GM23338 (cell line): Measurements from ENCODE around the gene RND3. TPM values are rescaled to one million over a fixed set of nuclear protein-coding genes. Genes with fewer than 3 reads are reported as not detected.
A peak's percentile ranks its signal among the peaks of the same experiment; 100 is the strongest.

Source experiments
- ATAC-seq: fragments of 200-7000 bp; cut with Tn5 transposase; 3 replicates; pipeline ENCODE4 v1.9.1; 2020
- DNase-seq: peaks from one replicate; pipeline ENCODE4 v3.0.0-alpha.2; 2015; ENCODE audit warnings: low spot score
- H2AFZ ChIP-seq: fragments of 200-600 bp; sonication (generic); 2 replicates; pipeline ENCODE4 v1.8.0; 2016; ENCODE audit warnings: antibody characterized with exemption, mild to moderate bottlenecking, moderate library complexity
- H3F3A ChIP-seq: fragments of 200-600 bp; sonication (generic); replicated peaks from 2 replicates; pipeline ENCODE4 v1.8.0; 2017; ENCODE audit warnings: antibody characterized with exemption, mixed run types, low read depth
- H3K27ac ChIP-seq: fragments of 200-600 bp; sonication (generic); 2 replicates; pipeline ENCODE4 v1.6.1; 2016; ENCODE audit warnings: low read depth
- H3K27me3 ChIP-seq: fragments of 200-600 bp; sonication (generic); 2 replicates; pipeline ENCODE4 v1.8.0; 2016; ENCODE audit warnings: mild to moderate bottlenecking, mixed run types, moderate library complexity; ENCODE audit not compliant: insufficient read depth
- H3K36me3 ChIP-seq: fragments of 200-600 bp; sonication (generic); 2 replicates; pipeline ENCODE4 v1.8.0; 2016; ENCODE audit warnings: mild to moderate bottlenecking; ENCODE audit not compliant: insufficient read depth
- H3K4me1 ChIP-seq: fragments of 200-600 bp; sonication (generic); 2 replicates; pipeline ENCODE4 v1.8.0; 2016; ENCODE audit warnings: mild to moderate bottlenecking, moderate library complexity; ENCODE audit not compliant: insufficient read depth
- H3K4me2 ChIP-seq: fragments of 200-600 bp; sonication (generic); 2 replicates; pipeline ENCODE4 v1.7.1; 2017; ENCODE audit warnings: mixed run types
- H3K4me3 ChIP-seq: fragments of 200-600 bp; sonication (generic); 2 replicates; pipeline ENCODE4 v1.6.1; 2016; ENCODE audit warnings: mixed run types
- H3K79me2 ChIP-seq: fragments of 200-600 bp; sonication (generic); replicated peaks from 2 replicates; pipeline ENCODE4 v1.8.0; 2017; ENCODE audit warnings: mild to moderate bottlenecking; ENCODE audit not compliant: insufficient read depth
- H3K9me2 ChIP-seq: fragments of 200-600 bp; sonication (generic); 2 replicates; pipeline ENCODE4 v1.8.0; 2017; ENCODE audit not compliant: insufficient read depth
- H4K20me1 ChIP-seq: fragments of 200-600 bp; sonication (generic); replicated peaks from 2 replicates; pipeline ENCODE4 v1.8.0; 2017; ENCODE audit warnings: mild to moderate bottlenecking; ENCODE audit not compliant: insufficient read depth
- H3K27ac Mint-ChIP-seq: 2 replicates; pipeline ENCODE4 v1.8.0; 2020; ENCODE audit warnings: inconsistent platforms, mild to moderate bottlenecking, moderate library complexity, mixed read lengths
- H3K27me3 Mint-ChIP-seq: 3 replicates; pipeline ENCODE4 v1.8.0; 2022; ENCODE audit warnings: low read depth, mild to moderate bottlenecking, moderate library complexity, mixed read lengths, inconsistent platforms; ENCODE audit not compliant: insufficient read depth, poor library complexity
- H3K36me3 Mint-ChIP-seq: 3 replicates; pipeline ENCODE4 v1.8.0; 2021; ENCODE audit warnings: low read depth, mild to moderate bottlenecking, inconsistent platforms, moderate library complexity, mixed read lengths
- H3K4me1 Mint-ChIP-seq: 3 replicates; pipeline ENCODE4 v1.8.0; 2020; ENCODE audit warnings: mild to moderate bottlenecking, inconsistent platforms, mixed read lengths
- H3K4me3 Mint-ChIP-seq: 3 replicates; pipeline ENCODE4 v1.8.0; 2021; ENCODE audit warnings: moderate library complexity, mild to moderate bottlenecking, inconsistent platforms, mixed read lengths
- H3K9me3 Mint-ChIP-seq: 3 replicates; pipeline ENCODE4 v1.8.0; 2020; ENCODE audit warnings: moderate library complexity, mild to moderate bottlenecking, inconsistent platforms, mixed read lengths
- CREB1 ChIP-seq: fragments of 250-450 bp; sonication (Bioruptor Pico); IDR thresholded peaks from 2 replicates; pipeline ENCODE4 v1.5.0; 2020; ENCODE audit warnings: low read depth, mild to moderate bottlenecking, moderate library complexity
- EZH2phosphoT487 ChIP-seq: fragments of 200-600 bp; sonication (generic); IDR thresholded peaks from one replicate; pipeline ENCODE4 v1.8.1; 2018; ENCODE audit warnings: antibody characterized with exemption; ENCODE audit not compliant: unreplicated experiment
- JUNB ChIP-seq: IDR thresholded peaks from one replicate; pipeline ENCODE4 v1.6.1; 2016; ENCODE audit warnings: antibody characterized with exemption; ENCODE audit not compliant: unreplicated experiment
- NANOG ChIP-seq: IDR thresholded peaks from 2 replicates; pipeline ENCODE4 v1.6.1; 2016; ENCODE audit warnings: antibody characterized with exemption, borderline replicate concordance
- POLR2AphosphoS5 ChIP-seq: IDR thresholded peaks from 2 replicates; pipeline ENCODE4 v1.6.1; 2016; ENCODE audit warnings: antibody characterized with exemption, low read depth
- STAT1 ChIP-seq: IDR thresholded peaks from one replicate; pipeline ENCODE4 v1.6.1; 2016; ENCODE audit warnings: antibody characterized with exemption; ENCODE audit not compliant: unreplicated experiment
- ZNF114 ChIP-seq: fragments of 250-450 bp; sonication (Bioruptor Pico); IDR thresholded peaks from 2 replicates; pipeline ENCODE4 v1.5.0; 2020; ENCODE audit warnings: mild to moderate bottlenecking, moderate library complexity
- ZNF331 ChIP-seq: fragments of 250-450 bp; sonication (Bioruptor Pico); IDR thresholded peaks from 2 replicates; pipeline ENCODE4 v1.5.0; 2020; ENCODE audit warnings: low read depth, mild to moderate bottlenecking, moderate library complexity
- polyA plus RNA-seq: library from polyadenylated mRNA; unstranded; fragments of >200 nt; fragmentation: Nextera tagmentation; extraction: Ambion mirVana; gene quantifications from 2 replicates; pipeline ENCODE4 v1.2.1, GENCODE V29; 2016
- total RNA-seq: library from RNA; depleted of rRNA; stranded (reverse); fragments of >200 nt; shearing (Covaris generic); gene quantifications from 2 replicates; pipeline ENCODE4 v1.2.3, GENCODE V29; 2014
- TF ChIP-seq, protein P1 (sequence below): IDR thresholded peaks from one replicate; pipeline ENCODE4 v1.6.1; 2018; ENCODE audit warnings: antibody characterized with exemption; ENCODE audit not compliant: unreplicated experiment
- TF ChIP-seq, protein P2 (sequence below): fragments of 250-450 bp; sonication (Bioruptor Pico); IDR thresholded peaks from 2 replicates; pipeline ENCODE4 v1.5.0; 2020; ENCODE audit warnings: mild to moderate bottlenecking, moderate library complexity

RND3 gene
- total and polyA plus RNA-seq, 2 experiments from 2014 or later: 48.2 to 55.3 TPM

DNA sequence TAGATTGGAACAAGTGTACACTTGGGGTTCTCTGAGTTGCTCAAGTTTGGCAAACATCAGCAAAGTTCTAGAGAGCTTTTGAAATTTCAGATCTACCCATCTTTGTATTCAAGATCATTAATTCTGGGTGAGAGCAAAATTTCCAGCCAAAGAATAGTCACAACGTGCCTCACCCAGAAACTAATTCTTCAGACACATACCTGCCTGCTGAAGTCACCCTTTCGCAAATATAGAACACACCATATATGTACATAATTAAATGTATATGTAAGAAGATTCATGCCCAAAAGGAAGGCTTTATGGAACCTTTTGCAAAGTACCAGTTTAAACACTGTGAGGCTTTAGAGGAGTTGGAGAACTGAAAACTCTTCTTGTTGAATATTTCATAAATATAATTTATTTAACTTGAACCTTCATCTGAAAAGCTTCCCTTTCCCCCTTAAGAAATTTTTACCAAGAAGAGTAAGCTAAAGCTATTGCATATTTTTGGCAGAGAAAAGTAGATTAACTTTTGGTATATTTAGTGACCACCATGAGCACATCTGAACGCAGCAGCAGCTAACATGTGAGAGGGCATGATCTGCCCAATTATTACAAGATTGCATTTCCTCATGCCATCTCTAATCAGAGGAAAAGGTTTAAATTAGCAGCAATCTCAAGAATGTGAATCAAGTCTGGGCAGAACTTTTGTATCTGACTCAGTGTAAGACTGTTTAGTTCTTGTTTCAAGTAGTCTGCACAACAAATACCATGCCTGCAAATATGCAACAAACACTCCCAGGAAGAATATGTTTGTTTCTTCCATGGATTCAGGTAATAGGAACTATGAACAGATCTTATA, 8.2 kb downstream of the RND3 start:
- Histone ChIP-seq H3K4me2 (peak overlapping the region; percentile 48), H3K36me3 (peaks cover 37% of the 10 kb centered on the region; the same call in 1 of the 2 replicates), H3K27me3 (no peaks in the 10 kb centered on the region), H3K4me1 (peaks cover 72% of the 10 kb centered on the region), H3K27ac (peak overlapping the region; percentile 34), H3K79me2 (peaks cover 100% of the 10 kb centered on the region), H2AFZ (no peak overlapping the region), H3K4me3 (peak overlapping the region; percentile 25), H4K20me1 (peaks cover 93% of the 10 kb centered on the region), H3K9me2 (no peaks in the 10 kb centered on the region), H3F3A (no peaks in the 10 kb centered on the region)
- no peak for DNase-seq
- Mint-ChIP-seq H3K4me3 (peak overlapping the region; percentile 26; the same call in 1 of the 3 replicates), H3K27ac (peak overlapping the region; percentile 58; the same call in 1 of the 2 replicates), H3K36me3 (peaks cover 75% of the 10 kb centered on the region), H3K9me3 (no peaks in the 10 kb centered on the region), H3K27me3 (no peaks in the 10 kb centered on the region), H3K4me1 (peaks cover 78% of the 10 kb centered on the region)
- TF ChIP-seq EZH2phosphoT487: no peak
- TF ChIP-seq POLR2AphosphoS5: no peak
- no peak for TF ChIP-seq ZNF331 (CRISPR knock-in tag)
- TF ChIP-seq JUNB: no peak
- TF ChIP-seq, protein P1, sequence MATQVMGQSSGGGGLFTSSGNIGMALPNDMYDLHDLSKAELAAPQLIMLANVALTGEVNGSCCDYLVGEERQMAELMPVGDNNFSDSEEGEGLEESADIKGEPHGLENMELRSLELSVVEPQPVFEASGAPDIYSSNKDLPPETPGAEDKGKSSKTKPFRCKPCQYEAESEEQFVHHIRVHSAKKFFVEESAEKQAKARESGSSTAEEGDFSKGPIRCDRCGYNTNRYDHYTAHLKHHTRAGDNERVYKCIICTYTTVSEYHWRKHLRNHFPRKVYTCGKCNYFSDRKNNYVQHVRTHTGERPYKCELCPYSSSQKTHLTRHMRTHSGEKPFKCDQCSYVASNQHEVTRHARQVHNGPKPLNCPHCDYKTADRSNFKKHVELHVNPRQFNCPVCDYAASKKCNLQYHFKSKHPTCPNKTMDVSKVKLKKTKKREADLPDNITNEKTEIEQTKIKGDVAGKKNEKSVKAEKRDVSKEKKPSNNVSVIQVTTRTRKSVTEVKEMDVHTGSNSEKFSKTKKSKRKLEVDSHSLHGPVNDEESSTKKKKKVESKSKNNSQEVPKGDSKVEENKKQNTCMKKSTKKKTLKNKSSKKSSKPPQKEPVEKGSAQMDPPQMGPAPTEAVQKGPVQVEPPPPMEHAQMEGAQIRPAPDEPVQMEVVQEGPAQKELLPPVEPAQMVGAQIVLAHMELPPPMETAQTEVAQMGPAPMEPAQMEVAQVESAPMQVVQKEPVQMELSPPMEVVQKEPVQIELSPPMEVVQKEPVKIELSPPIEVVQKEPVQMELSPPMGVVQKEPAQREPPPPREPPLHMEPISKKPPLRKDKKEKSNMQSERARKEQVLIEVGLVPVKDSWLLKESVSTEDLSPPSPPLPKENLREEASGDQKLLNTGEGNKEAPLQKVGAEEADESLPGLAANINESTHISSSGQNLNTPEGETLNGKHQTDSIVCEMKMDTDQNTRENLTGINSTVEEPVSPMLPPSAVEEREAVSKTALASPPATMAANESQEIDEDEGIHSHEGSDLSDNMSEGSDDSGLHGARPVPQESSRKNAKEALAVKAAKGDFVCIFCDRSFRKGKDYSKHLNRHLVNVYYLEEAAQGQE: no peak
- no peak for TF ChIP-seq ZNF114 (CRISPR knock-in tag)
- no peak for TF ChIP-seq NANOG
- no peak for TF ChIP-seq CREB1
- ATAC-seq: no peak

DNA sequence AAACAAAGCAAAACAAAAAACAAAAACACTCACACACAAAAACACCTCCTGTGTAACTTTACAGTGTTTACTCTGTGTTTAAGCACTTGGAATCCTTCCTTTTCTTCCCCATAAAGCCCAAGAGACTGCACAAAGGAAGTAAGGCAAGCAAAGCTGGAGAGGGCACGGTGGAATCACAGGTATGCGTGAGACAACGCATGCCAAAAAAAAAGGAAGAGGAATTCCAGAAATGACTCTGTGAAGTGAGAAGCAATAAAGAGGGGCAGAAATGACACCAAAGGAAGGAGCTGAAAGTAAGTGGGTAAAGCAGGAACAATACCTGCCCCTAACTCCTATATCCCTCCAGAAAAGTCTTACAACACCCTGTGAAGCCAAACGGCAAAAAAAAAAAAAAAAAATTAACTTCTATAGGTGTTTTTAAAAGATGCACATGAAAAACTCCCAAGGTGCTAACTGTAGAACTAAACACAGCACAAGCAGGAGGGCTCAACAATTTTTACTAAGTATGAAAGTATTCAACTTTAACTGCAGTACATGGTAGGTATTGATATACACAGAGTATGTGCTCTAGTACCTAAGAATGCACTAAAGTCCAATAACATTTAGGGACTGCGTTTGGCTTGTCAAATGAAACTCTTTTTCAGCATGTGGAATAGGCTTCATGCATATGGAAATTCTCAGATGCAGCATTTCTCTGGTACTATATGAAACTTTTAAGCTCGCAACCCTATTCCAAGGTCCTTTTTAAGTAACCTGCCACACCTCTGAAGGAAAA, 9.1 kb downstream of the RND3 start:
- H3K27ac ChIP-seq: peak overlapping the region; percentile 4
- no peaks in the 10 kb centered on the region for H3K9me2 ChIP-seq
- peaks cover 92% of the 10 kb centered on the region for H4K20me1 ChIP-seq
- no peaks in the 10 kb centered on the region for H3K27me3 ChIP-seq
- Mint-ChIP-seq H3K27ac (peak overlapping the region; percentile 58), H3K4me1 (peaks cover 78% of the 10 kb centered on the region), H3K9me3 (no peaks in the 10 kb centered on the region), H3K36me3 (peaks cover 77% of the 10 kb centered on the region), H3K27me3 (peaks cover 2% of the 10 kb centered on the region), H3K4me3 (peak overlapping the region; percentile 36)
- peak overlapping the region; percentile 48 for H3K4me2 ChIP-seq
- DNase-seq (peak; percentile 45), ATAC-seq (peak; percentile 55)
- peaks cover 64% of the 10 kb centered on the region for H3K4me1 ChIP-seq
- peaks cover 41% of the 10 kb centered on the region for H3K36me3 ChIP-seq
- no peak overlapping the region for H2AFZ ChIP-seq
- no peaks in the 10 kb centered on the region; the same call in 1 of the 2 replicates for H3F3A ChIP-seq
- H3K79me2 ChIP-seq: peaks cover 100% of the 10 kb centered on the region
- H3K4me3 ChIP-seq: peak overlapping the region; percentile 25; the same call in 1 of the 2 replicates
- TF ChIP-seq, protein P2, sequence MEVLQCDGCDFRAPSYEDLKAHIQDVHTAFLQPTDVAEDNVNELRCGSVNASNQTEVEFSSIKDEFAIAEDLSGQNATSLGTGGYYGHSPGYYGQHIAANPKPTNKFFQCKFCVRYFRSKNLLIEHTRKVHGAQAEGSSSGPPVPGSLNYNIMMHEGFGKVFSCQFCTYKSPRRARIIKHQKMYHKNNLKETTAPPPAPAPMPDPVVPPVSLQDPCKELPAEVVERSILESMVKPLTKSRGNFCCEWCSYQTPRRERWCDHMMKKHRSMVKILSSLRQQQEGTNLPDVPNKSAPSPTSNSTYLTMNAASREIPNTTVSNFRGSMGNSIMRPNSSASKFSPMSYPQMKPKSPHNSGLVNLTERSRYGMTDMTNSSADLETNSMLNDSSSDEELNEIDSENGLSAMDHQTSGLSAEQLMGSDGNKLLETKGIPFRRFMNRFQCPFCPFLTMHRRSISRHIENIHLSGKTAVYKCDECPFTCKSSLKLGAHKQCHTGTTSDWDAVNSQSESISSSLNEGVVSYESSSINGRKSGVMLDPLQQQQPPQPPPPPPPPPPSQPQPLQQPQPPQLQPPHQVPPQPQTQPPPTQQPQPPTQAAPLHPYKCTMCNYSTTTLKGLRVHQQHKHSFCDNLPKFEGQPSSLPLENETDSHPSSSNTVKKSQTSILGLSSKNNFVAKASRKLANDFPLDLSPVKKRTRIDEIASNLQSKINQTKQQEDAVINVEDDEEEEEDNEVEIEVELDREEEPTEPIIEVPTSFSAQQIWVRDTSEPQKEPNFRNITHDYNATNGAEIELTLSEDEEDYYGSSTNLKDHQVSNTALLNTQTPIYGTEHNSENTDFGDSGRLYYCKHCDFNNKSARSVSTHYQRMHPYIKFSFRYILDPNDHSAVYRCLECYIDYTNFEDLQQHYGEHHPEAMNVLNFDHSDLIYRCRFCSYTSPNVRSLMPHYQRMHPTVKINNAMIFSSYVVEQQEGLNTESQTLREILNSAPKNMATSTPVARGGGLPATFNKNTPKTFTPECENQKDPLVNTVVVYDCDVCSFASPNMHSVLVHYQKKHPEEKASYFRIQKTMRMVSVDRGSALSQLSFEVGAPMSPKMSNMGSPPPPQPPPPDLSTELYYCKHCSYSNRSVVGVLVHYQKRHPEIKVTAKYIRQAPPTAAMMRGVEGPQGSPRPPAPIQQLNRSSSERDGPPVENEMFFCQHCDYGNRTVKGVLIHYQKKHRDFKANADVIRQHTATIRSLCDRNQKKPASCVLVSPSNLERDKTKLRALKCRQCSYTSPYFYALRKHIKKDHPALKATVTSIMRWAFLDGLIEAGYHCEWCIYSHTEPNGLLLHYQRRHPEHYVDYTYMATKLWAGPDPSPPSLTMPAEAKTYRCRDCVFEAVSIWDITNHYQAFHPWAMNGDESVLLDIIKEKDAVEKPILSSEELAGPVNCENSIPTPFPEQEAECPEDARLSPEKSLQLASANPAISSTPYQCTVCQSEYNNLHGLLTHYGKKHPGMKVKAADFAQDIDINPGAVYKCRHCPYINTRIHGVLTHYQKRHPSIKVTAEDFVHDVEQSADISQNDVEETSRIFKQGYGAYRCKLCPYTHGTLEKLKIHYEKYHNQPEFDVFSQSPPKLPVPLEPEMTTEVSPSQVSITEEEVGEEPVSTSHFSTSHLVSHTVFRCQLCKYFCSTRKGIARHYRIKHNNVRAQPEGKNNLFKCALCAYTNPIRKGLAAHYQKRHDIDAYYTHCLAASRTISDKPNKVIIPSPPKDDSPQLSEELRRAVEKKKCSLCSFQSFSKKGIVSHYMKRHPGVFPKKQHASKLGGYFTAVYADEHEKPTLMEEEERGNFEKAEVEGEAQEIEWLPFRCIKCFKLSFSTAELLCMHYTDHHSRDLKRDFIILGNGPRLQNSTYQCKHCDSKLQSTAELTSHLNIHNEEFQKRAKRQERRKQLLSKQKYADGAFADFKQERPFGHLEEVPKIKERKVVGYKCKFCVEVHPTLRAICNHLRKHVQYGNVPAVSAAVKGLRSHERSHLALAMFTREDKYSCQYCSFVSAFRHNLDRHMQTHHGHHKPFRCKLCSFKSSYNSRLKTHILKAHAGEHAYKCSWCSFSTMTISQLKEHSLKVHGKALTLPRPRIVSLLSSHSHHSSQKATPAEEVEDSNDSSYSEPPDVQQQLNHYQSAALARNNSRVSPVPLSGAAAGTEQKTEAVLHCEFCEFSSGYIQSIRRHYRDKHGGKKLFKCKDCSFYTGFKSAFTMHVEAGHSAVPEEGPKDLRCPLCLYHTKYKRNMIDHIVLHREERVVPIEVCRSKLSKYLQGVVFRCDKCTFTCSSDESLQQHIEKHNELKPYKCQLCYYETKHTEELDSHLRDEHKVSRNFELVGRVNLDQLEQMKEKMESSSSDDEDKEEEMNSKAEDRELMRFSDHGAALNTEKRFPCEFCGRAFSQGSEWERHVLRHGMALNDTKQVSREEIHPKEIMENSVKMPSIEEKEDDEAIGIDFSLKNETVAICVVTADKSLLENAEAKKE: no peak
- TF ChIP-seq POLR2AphosphoS5: no peak
- TF ChIP-seq ZNF114 (CRISPR knock-in tag): no peak
- TF ChIP-seq STAT1: no peak
- no peak for TF ChIP-seq EZH2phosphoT487
